ENCODE results near the gene BUB3.

DNA sequence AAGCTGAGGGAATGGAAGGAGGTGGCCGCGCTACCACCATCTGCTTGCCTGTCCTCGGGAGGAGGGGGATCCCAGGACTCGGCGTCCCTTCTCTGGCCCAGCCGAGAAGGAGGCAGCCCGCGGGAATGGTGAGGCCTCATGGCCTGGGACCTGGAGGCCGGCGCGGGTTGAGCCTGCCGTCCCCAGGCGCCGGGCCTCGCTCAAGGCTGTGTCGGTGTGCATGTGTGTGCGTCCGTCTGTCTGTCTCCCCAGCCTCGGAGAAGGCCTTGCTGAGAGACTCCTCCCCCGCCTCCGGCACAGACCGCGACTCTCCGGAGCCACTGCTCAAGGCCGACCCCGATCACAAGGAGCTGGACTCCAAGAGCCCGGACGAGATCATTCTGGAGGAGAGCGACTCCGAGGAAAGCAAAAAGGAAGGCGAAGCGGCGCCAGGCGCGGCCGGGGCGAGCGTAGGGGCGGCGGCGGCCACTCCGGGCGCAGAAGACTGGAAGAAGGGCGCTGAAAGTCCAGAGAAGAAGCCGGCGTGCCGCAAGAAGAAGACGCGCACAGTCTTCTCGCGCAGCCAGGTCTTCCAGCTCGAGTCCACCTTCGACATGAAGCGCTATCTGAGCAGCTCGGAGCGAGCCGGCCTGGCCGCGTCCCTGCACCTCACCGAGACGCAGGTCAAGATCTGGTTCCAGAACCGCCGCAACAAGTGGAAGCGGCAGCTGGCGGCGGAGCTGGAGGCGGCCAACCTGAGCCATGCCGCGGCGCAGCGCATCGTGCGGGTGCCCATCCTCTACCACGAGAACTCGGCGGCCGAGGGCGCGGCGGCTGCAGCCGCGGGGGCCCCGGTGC is 17.2 kb upstream of the BUB3 start:
- TF ChIP-seq YY1 (IDR thresholded peaks at IDR 0.05; ENCODE audit: insufficient read depth, insufficient read length) (no peak), SUZ12 (IDR thresholded peaks at IDR 0.05; ENCODE audit: extremely low read depth, insufficient read depth, insufficient read length) (peak; percentile 66), ZNF274 (IDR thresholded peaks at IDR 0.05; ENCODE audit: low read depth, low read length) (no peak)
